H1 (cell line): ENCODE measurements around the gene TGFBI. TPM values are rescaled to one million over a fixed set of nuclear protein-coding genes. Genes with fewer than 3 reads are reported as not detected.

Experiments
- CTCF ChIA-PET: fragments of 300-600 bp; sonication (Branson Sonifier 250); formaldehyde crosslinking; loops from one replicate; lab custom pipeline; 2021; ENCODE audit not compliant: partially characterized antibody; lab: Charles Lee
- POLR2A ChIA-PET: fragments of 300-600 bp; sonication (Branson Sonifier 250); formaldehyde crosslinking; loops from one replicate; lab custom pipeline; 2021; ENCODE audit warnings: inconsistent platforms; ENCODE audit not compliant: partially characterized antibody; lab: Charles Lee
- DNase-seq, 2 experiments: peaks; one replicate each; pipeline versions ENCODE4 v3.0.0 to v3.0.0-alpha.2; 2010 to 2022; ENCODE audit warnings: low spot score in 2 of 2, low read depth in 1 of 2, mixed read lengths in 1 of 2
- FAIRE-seq: peaks from 2 replicates; lab custom pipeline; 2011; peaks lifted over from hg19 to GRCh38; lab: Jason Lieb, UNC
- H2AFZ ChIP-seq: 2 replicates; pipeline ENCODE4 v1.8.1; 2012; ENCODE audit warnings: low read length, inconsistent platforms
- H2AK5ac ChIP-seq: 2 replicates; pipeline ENCODE4 v1.6.1; 2013; ENCODE audit warnings: low read depth, low read length
- H2BK120ac ChIP-seq: replicated peaks from 2 replicates; pipeline ENCODE3; 2013; ENCODE audit warnings: low read depth, low read length, inconsistent platforms
- H2BK12ac ChIP-seq: 2 replicates; pipeline ENCODE4 v1.6.1; 2013; ENCODE audit warnings: low read depth, low read length
- H2BK15ac ChIP-seq: 2 replicates; pipeline ENCODE4 v1.6.1; 2013; ENCODE audit warnings: low read length
- H2BK20ac ChIP-seq: 2 replicates; pipeline ENCODE4 v1.6.1; 2013; ENCODE audit warnings: low read length
- H2BK5ac ChIP-seq: 2 replicates; pipeline ENCODE4 v1.6.1; 2013; ENCODE audit warnings: low read depth, low read length
- H3K14ac ChIP-seq: 2 replicates; pipeline ENCODE4 v1.6.1; 2013; ENCODE audit warnings: inconsistent platforms; ENCODE audit not compliant: insufficient read length
- H3K18ac ChIP-seq: 2 replicates; pipeline ENCODE4 v1.6.1; 2013; ENCODE audit warnings: low read length; ENCODE audit errors: extremely low read depth
- H3K23ac ChIP-seq: 2 replicates; pipeline ENCODE4 v1.6.1; 2013; ENCODE audit warnings: inconsistent platforms; ENCODE audit not compliant: insufficient read length
- H3K23me2 ChIP-seq: 2 replicates; pipeline ENCODE4 v1.6.1; 2013; ENCODE audit warnings: low read depth, low read length
- H3K27ac ChIP-seq: 2 replicates; pipeline ENCODE4 v1.6.1; 2011; ENCODE audit warnings: low read depth, low read length, inconsistent platforms
- H3K27me3 ChIP-seq, 4 experiments: replicated peaks in 1 of 4; 1 replicate in 1 of 4; 2 replicates in 3 of 4; pipeline versions ENCODE4 v1.6.1 to v1.8.1; 2011 to 2013; ENCODE audit warnings: low read length in 3 of 4, mild to moderate bottlenecking in 3 of 4, inconsistent platforms in 2 of 4, mixed read lengths in 2 of 4, moderate library complexity in 1 of 4; ENCODE audit not compliant: control insufficient read depth in 3 of 4, insufficient read depth in 3 of 4; ENCODE audit errors: extremely low read depth in 1 of 4
- H3K36me3 ChIP-seq, 4 experiments: 2 replicates each; pipeline versions ENCODE4 v1.6.1 to v1.8.1; 2011 to 2013; ENCODE audit warnings: mild to moderate bottlenecking in 4 of 4, low read length in 3 of 4, moderate library complexity in 2 of 4, control low read depth in 1 of 4, inconsistent platforms in 1 of 4; ENCODE audit not compliant: insufficient read depth in 4 of 4, control insufficient read depth in 2 of 4
- H3K4ac ChIP-seq: replicated peaks from 2 replicates; pipeline ENCODE3; 2013; ENCODE audit warnings: low read length, low read depth, mixed read lengths, inconsistent platforms; ENCODE audit not compliant: insufficient read length
- H3K4me1 ChIP-seq, 4 experiments: replicated peaks in 1 of 4; 1 replicate in 1 of 4; 2 replicates in 3 of 4; pipeline versions ENCODE4 v1.6.1 to v1.8.1; 2011 to 2013; ENCODE audit warnings: low read length in 3 of 4, inconsistent platforms in 2 of 4, mixed read lengths in 1 of 4; ENCODE audit not compliant: insufficient read depth in 4 of 4, control insufficient read depth in 3 of 4
- H3K4me2 ChIP-seq, 2 experiments: 2 replicates each; pipeline versions ENCODE4 v1.6.1 to v1.8.1; 2011 to 2013; ENCODE audit warnings: low read depth in 2 of 2, low read length in 2 of 2, control low read depth in 1 of 2, inconsistent platforms in 1 of 2, mild to moderate bottlenecking in 1 of 2; ENCODE audit not compliant: insufficient read depth in 1 of 2
- H3K4me3 ChIP-seq, 4 experiments: fragments of 200-600, 300-600 bp in 1 of 4; sonication (generic), shearing (Covaris generic), sonication (Bioruptor Twin) in 1 of 4; 2 replicates each; pipeline versions ENCODE4 v1.5.1 to v1.8.1; 2011 to 2016; ENCODE audit warnings: low read length in 4 of 4, low read depth in 3 of 4, control low read depth in 2 of 4, inconsistent platforms in 2 of 4, mild to moderate bottlenecking in 2 of 4, mixed read lengths in 1 of 4, moderate library complexity in 1 of 4; ENCODE audit not compliant: insufficient read depth in 2 of 4; ENCODE audit errors: extremely low read depth in 1 of 4
- H3K56ac ChIP-seq: replicated peaks from 2 replicates; pipeline ENCODE3; 2013; ENCODE audit warnings: low read depth, mild to moderate bottlenecking, mixed read lengths, low read length, inconsistent platforms; ENCODE audit not compliant: insufficient read length
- H3K79me1 ChIP-seq: 2 replicates; pipeline ENCODE4 v1.6.1; 2013; ENCODE audit warnings: low read depth, low read length, control low read depth
- H3K79me2 ChIP-seq, 2 experiments: 2 replicates each; pipeline versions ENCODE4 v1.6.1 to v1.8.1; 2012 to 2013; ENCODE audit warnings: low read length in 2 of 2, mild to moderate bottlenecking in 2 of 2, inconsistent platforms in 1 of 2; ENCODE audit not compliant: insufficient read depth in 2 of 2, control insufficient read depth in 1 of 2
- H3K9ac ChIP-seq, 4 experiments: replicated peaks in 1 of 4; 1 replicate in 1 of 4; 2 replicates in 3 of 4; pipeline versions ENCODE4 v1.6.1 to v1.8.1; 2011 to 2013; ENCODE audit warnings: low read depth in 3 of 4, low read length in 3 of 4, control low read depth in 2 of 4, mild to moderate bottlenecking in 2 of 4, moderate library complexity in 2 of 4, inconsistent platforms in 1 of 4; ENCODE audit errors: extremely low read depth in 1 of 4
- H3K9me3 ChIP-seq, 2 experiments: 2 replicates each; pipeline versions ENCODE4 v1.6.1 to v1.8.1; 2012 to 2013; ENCODE audit warnings: mild to moderate bottlenecking in 2 of 2, moderate library complexity in 2 of 2, control low read depth in 1 of 2, inconsistent platforms in 1 of 2, low read depth in 1 of 2, low read length in 1 of 2, mixed read lengths in 1 of 2; ENCODE audit not compliant: insufficient read depth in 2 of 2
- H4K20me1 ChIP-seq, 2 experiments: replicated peaks in 1 of 2; 2 replicates each; pipeline versions ENCODE3 to v1.8.1; 2011 to 2013; ENCODE audit warnings: inconsistent platforms in 2 of 2, low read length in 2 of 2, mild to moderate bottlenecking in 1 of 2; ENCODE audit not compliant: insufficient read depth in 2 of 2, control insufficient read depth in 1 of 2
- H4K5ac ChIP-seq: 2 replicates; pipeline ENCODE4 v1.6.1; 2013; ENCODE audit warnings: low read length, low read depth, mixed read lengths, inconsistent platforms; ENCODE audit not compliant: insufficient read length
- H4K8ac ChIP-seq: 2 replicates; pipeline ENCODE4 v1.8.0; 2013; ENCODE audit warnings: mild to moderate bottlenecking, moderate library complexity, low read length, inconsistent platforms; ENCODE audit not compliant: insufficient read depth; ENCODE audit errors: extremely low read depth
- H4K91ac ChIP-seq: replicated peaks from 2 replicates; pipeline ENCODE3; 2013; ENCODE audit warnings: low read length, mixed read lengths, inconsistent platforms; ENCODE audit not compliant: insufficient read length
- ASH2L ChIP-seq: fragments of 200-600, 300-600 bp; sonication (generic); IDR thresholded peaks from one replicate; pipeline ENCODE4 v1.7.1; 2017; ENCODE audit warnings: low read length
- BCL11A ChIP-seq, 2 experiments: IDR thresholded peaks; one replicate each; pipeline ENCODE4 v1.6.1; 2011; ENCODE audit warnings: low read depth in 2 of 2, low read length in 2 of 2, mild to moderate bottlenecking in 2 of 2
- CREB1 ChIP-seq: IDR thresholded peaks from 2 replicates; pipeline ENCODE4 v1.6.1; 2012; ENCODE audit warnings: inconsistent platforms
- EP300 ChIP-seq, 2 experiments: IDR thresholded peaks; 1 replicate in 1 of 2; 2 replicates in 1 of 2; pipeline ENCODE4 v1.6.1; 2011 to 2012; ENCODE audit warnings: low read depth in 2 of 2, low read length in 2 of 2, mild to moderate bottlenecking in 2 of 2, borderline replicate concordance in 1 of 2, inconsistent platforms in 1 of 2, moderate library complexity in 1 of 2
- GTF2F1 ChIP-seq: IDR thresholded peaks from 2 replicates; pipeline ENCODE4 v1.6.1; 2012; ENCODE audit warnings: low read depth, low read length, improper control_type of control experiment, borderline replicate concordance
- KDM5A ChIP-seq: fragments of 200-600 bp; IDR thresholded peaks from 2 replicates; pipeline ENCODE4 v1.7.1; 2012; ENCODE audit warnings: mild to moderate bottlenecking, low read length, inconsistent platforms, mixed read lengths
- POLR2A ChIP-seq, 2 experiments: IDR thresholded peaks; 1 replicate in 1 of 2; 2 replicates in 1 of 2; pipeline ENCODE4 v1.6.1; 2011; ENCODE audit warnings: low read depth in 2 of 2, low read length in 2 of 2, mild to moderate bottlenecking in 2 of 2; ENCODE audit errors: control extremely low read depth in 1 of 2
- POU5F1 ChIP-seq: IDR thresholded peaks from 2 replicates; pipeline ENCODE4 v1.6.1; 2011; ENCODE audit warnings: low read depth, mild to moderate bottlenecking, low read length, moderate library complexity
- RBBP5 ChIP-seq: IDR thresholded peaks from 2 replicates; pipeline ENCODE4 v1.7.1; 2012; ENCODE audit warnings: low read depth, mild to moderate bottlenecking, inconsistent platforms, low read length, moderate library complexity, borderline replicate concordance
- SAP30 ChIP-seq: fragments of 300-600 bp; sonication (generic); IDR thresholded peaks from 2 replicates; pipeline ENCODE4 v1.7.1; 2012; ENCODE audit warnings: low read length, moderate library complexity, mild to moderate bottlenecking, inconsistent platforms; ENCODE audit not compliant: insufficient read depth, insufficient replicate concordance
- SIN3A ChIP-seq, 2 experiments: IDR thresholded peaks in 1 of 2; conservative IDR thresholded peaks in 1 of 2; 2 replicates each; pipeline ENCODE4 v1.6.1; 2011 to 2012; ENCODE audit warnings: low read length in 2 of 2, improper control_type of control experiment in 1 of 2, low read depth in 1 of 2, mild to moderate bottlenecking in 1 of 2
- SP1 ChIP-seq: IDR thresholded peaks from 2 replicates; pipeline ENCODE4 v1.6.1; 2011; ENCODE audit warnings: low read depth, low read length
- TEAD4 ChIP-seq: IDR thresholded peaks from 2 replicates; pipeline ENCODE4 v1.6.1; 2012; ENCODE audit warnings: low read depth, low read length, inconsistent platforms, mixed read lengths
- ZNF274 ChIP-seq: IDR thresholded peaks from 2 replicates; pipeline ENCODE4 v1.7.0; 2012; ENCODE audit warnings: low read length, borderline replicate concordance; ENCODE audit errors: extremely low read depth
- WGBS, 2 experiments: shearing (Covaris generic) in 1 of 2; methylation state at CpG; one replicate each; pipeline versions ENCODE4 v1.1.6 to v1.1.7; 2013 to 2015; ENCODE audit warnings: low lambda C conversion rate in 2 of 2, mixed read lengths in 2 of 2, inconsistent platforms in 1 of 2, low coverage in 1 of 2, missing lambda C conversion rate in 1 of 2; ENCODE audit not compliant: insufficient replicate concordance in 2 of 2, insufficient coverage in 1 of 2, insufficient read length in 1 of 2; ENCODE audit errors: extremely low coverage in 1 of 2, missing lambda C conversion rate in 1 of 2; 5-methylcytosine and 5-hydroxymethylcytosine counted together
- polyA plus RNA-seq, 7 experiments: library from polyadenylated mRNA; depleted of rRNA in 3 of 7; stranded (reverse) in 5 of 7; unstranded in 2 of 7; fragments of >200 nt in 5 of 7; fragments of 200-250 nt in 2 of 7; gene quantifications; 1 replicate in 5 of 7; 2 replicates in 1 of 7; 4 replicates in 1 of 7; pipeline versions ENCODE4 v1.2.1 to v1.2.3, GENCODE V29; 2011 to 2013; ENCODE audit warnings: missing spikeins in 2 of 7, mixed read lengths in 2 of 7
- total RNA-seq: library from RNA; stranded (reverse); fragmentation: NEBNext Ultra II Directional; extraction: Animal tissue kit (Norgen Biotek cat#: 25700); gene quantifications from 2 replicates; pipeline ENCODE4 v1.2.1, GENCODE V29; 2021

TGFBI gene
- total and polyA plus RNA-seq, 2 of the 8 experiments (the other 6 are each of a cell fraction or from before 2014, with no cell fraction given), result 6.0 to 8.5 TPM

DNA sequence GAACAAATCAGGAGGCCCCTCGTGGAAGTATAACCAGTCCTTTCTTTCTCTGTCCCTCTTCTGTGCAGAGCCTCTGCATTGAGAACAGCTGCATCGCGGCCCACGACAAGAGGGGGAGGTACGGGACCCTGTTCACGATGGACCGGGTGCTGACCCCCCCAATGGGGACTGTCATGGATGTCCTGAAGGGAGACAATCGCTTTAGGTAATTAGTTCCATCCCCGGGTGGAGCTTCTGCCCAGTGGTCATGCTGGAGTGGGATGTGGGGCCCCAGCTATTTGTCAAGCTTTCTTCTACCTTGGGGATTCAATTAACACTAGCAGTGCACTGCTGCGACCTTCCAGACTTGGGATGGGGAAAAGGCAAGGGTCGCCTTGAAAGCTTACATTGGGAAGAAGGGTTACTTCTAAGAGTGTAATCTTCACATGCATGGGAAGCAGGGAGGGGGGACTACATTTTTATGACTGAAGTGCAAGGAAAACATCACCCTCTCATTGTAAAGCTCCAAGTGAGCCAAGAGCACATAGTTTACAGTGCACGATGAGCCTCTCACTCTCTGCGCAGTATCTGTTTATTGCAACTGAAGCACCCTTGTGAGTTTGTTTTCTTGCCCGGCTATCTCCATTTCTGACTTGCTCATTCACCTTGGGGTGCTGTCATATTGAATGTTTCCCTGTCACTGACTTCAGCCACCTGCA, 27.0 kb downstream of the TGFBI start:
- Histone ChIP-seq H2BK20ac (no peak overlapping the region), H4K20me1 (no peaks in the 10 kb centered on the region), H3K79me2 (no peaks in the 10 kb centered on the region), H4K8ac (no peak overlapping the region), H2AK5ac (no peak overlapping the region), H3K4me1 (peaks cover 0 to 7% (median 1%) of the 10 kb centered on the region in 4 experiments; a peak in 3 of 7 replicates), H3K36me3 (no peaks in the 10 kb centered on the region), H2BK15ac (no peak overlapping the region), H3K23me2 (no peaks in the 10 kb centered on the region), H3K18ac (no peak overlapping the region), H3K27me3 (no peaks in the 10 kb centered on the region), H3K4me3 (no peak overlapping the region), H4K91ac (no peak overlapping the region), H3K14ac (no peak overlapping the region), H2BK12ac (no peak overlapping the region), H2AFZ (no peak overlapping the region)
- 76% methylated on average over 14 of the region's 14 CpGs; no CpG with 5 or more reads in 1 of the 2 experiments for WGBS, 2 experiments
- CTCF ChIA-PET, result interaction anchor here (0.6 to 5.6 kb wide), 20 partner anchors 8 to 581 kb away, joined by 3 to 30 read pairs (median 6); partner anchors contain the start of gene TGFBI
- no peak for TF ChIP-seq RBBP5
- no peak for TF ChIP-seq SAP30
- TF ChIP-seq KDM5A, result no peak
- TF ChIP-seq SP1, result no peak
- no peak for TF ChIP-seq POLR2A (IDR thresholded peaks at IDR 0.05; ENCODE audit: control extremely low read depth in 1 of 2, low read depth in 2 of 2, low read length in 2 of 2)
- no peak for TF ChIP-seq ASH2L
- no peak for TF ChIP-seq POU5F1
- no peak for TF ChIP-seq ZNF274
- TF ChIP-seq CREB1, result no peak
- TF ChIP-seq TEAD4, result no peak
- no peak for TF ChIP-seq BCL11A (IDR thresholded peaks at IDR 0.05; ENCODE audit: low read depth in 2 of 2, low read length in 2 of 2)
- TF ChIP-seq EP300 (IDR thresholded peaks at IDR 0.05; ENCODE audit: borderline replicate concordance in 1 of 2, low read depth in 2 of 2, low read length in 2 of 2), result no peak
- TF ChIP-seq SIN3A (conservative IDR thresholded peaks at IDR 0.05 in 1 of 2, IDR thresholded peaks at IDR 0.05 in 1 of 2; ENCODE audit: low read depth in 1 of 2, low read length in 2 of 2), result no peak
- no peak for TF ChIP-seq GTF2F1
- TF ChIP-seq, all 59 proteins: peak for 0
- no peak overlapping the region for H3K56ac ChIP-seq
- no peak overlapping the region for H3K27ac ChIP-seq
- POLR2A ChIA-PET, result no interaction called here
- no peak overlapping the region for H4K5ac ChIP-seq
- H3K4me2 ChIP-seq, result no peak overlapping the region
- DNase-seq (no peak), FAIRE-seq (no peak)
- H2BK5ac ChIP-seq, result no peak overlapping the region
- H3K9me3 ChIP-seq, result no peaks in the 10 kb centered on the region
- H3K9ac ChIP-seq, result no peak overlapping the region
- H2BK120ac ChIP-seq, result no peak overlapping the region
- H3K79me1 ChIP-seq, result no peaks in the 10 kb centered on the region
- H3K23ac ChIP-seq, result no peak overlapping the region
- no peak overlapping the region for H3K4ac ChIP-seq
